H9 (cell line): ENCODE results near the gene IRF1. TPM values are rescaled to one million over a fixed set of nuclear protein-coding genes. Genes with fewer than 3 reads are reported as not detected.

Experiments used
- DNase-seq: peaks from one replicate; pipeline ENCODE4 v3.0.0-alpha.2; 2017
- H2AFZ ChIP-seq: one replicate; pipeline ENCODE4 v1.6.1; 2013; ENCODE audit warnings: mild to moderate bottlenecking, low read length, control low read depth, moderate library complexity
- H2AK5ac ChIP-seq: 2 replicates; pipeline ENCODE4 v1.6.1; 2013; ENCODE audit warnings: low read length, control low read depth, mixed read lengths; ENCODE audit not compliant: insufficient read length
- H2BK120ac ChIP-seq: one replicate; pipeline ENCODE4 v1.6.1; 2013; ENCODE audit warnings: low read depth, mild to moderate bottlenecking, low read length, control low read depth, inconsistent platforms; ENCODE audit not compliant: poor library complexity, severe bottlenecking
- H2BK12ac ChIP-seq: 2 replicates; pipeline ENCODE4 v1.6.1; 2013; ENCODE audit warnings: low read length, control low read depth, mixed read lengths, low read depth; ENCODE audit not compliant: insufficient read length
- H2BK15ac ChIP-seq: 2 replicates; pipeline ENCODE4 v1.6.1; 2013; ENCODE audit warnings: low read depth, low read length, control low read depth
- H2BK20ac ChIP-seq: one replicate; pipeline ENCODE4 v1.6.1; 2013; ENCODE audit warnings: low read depth, mild to moderate bottlenecking, low read length, control low read depth, inconsistent platforms; ENCODE audit not compliant: poor library complexity, severe bottlenecking
- H2BK5ac ChIP-seq: 2 replicates; pipeline ENCODE4 v1.6.1; 2013; ENCODE audit warnings: low read length, control low read depth, mixed read lengths; ENCODE audit not compliant: insufficient read length
- H3K14ac ChIP-seq: 2 replicates; pipeline ENCODE4 v1.6.1; 2013; ENCODE audit warnings: low read length, control low read depth; ENCODE audit not compliant: insufficient read depth
- H3K18ac ChIP-seq: 2 replicates; pipeline ENCODE4 v1.6.1; 2013; ENCODE audit warnings: low read depth, mild to moderate bottlenecking, mixed read lengths, low read length, control low read depth; ENCODE audit not compliant: insufficient read length
- H3K23ac ChIP-seq: 2 replicates; pipeline ENCODE4 v1.6.1; 2013; ENCODE audit warnings: low read length, control low read depth, mixed read lengths, low read depth; ENCODE audit not compliant: insufficient read length
- H3K23me2 ChIP-seq: 2 replicates; pipeline ENCODE4 v1.6.1; 2013; ENCODE audit warnings: low read depth, mild to moderate bottlenecking, mixed read lengths, low read length, control low read depth; ENCODE audit not compliant: insufficient read length, poor library complexity, severe bottlenecking
- H3K27ac ChIP-seq: 2 replicates; pipeline ENCODE4 v1.5.1; 2013; ENCODE audit warnings: low read length, control low read depth, mixed read lengths, low read depth; ENCODE audit not compliant: insufficient read length
- H3K27me3 ChIP-seq: 2 replicates; pipeline ENCODE4 v1.6.1; 2013; ENCODE audit warnings: low read length, control low read depth, inconsistent platforms; ENCODE audit not compliant: insufficient read depth
- H3K4ac ChIP-seq: 2 replicates; pipeline ENCODE4 v1.6.1; 2013; ENCODE audit warnings: low read depth, mild to moderate bottlenecking, control low read depth, inconsistent platforms, low read length, moderate library complexity
- H3K4me1 ChIP-seq: 2 replicates; pipeline ENCODE4 v1.6.1; 2013; ENCODE audit warnings: low read length, control low read depth, inconsistent platforms; ENCODE audit not compliant: insufficient read depth
- H3K4me2 ChIP-seq: 2 replicates; pipeline ENCODE4 v1.6.1; 2013; ENCODE audit warnings: low read length, control low read depth, mixed read lengths; ENCODE audit not compliant: insufficient read length, insufficient read depth
- H3K56ac ChIP-seq: 2 replicates; pipeline ENCODE4 v1.6.1; 2013; ENCODE audit warnings: low read depth, mild to moderate bottlenecking, mixed read lengths, low read length, control low read depth; ENCODE audit not compliant: insufficient read length
- H3K79me1 ChIP-seq: 2 replicates; pipeline ENCODE4 v1.6.1; 2013; ENCODE audit warnings: low read depth, mild to moderate bottlenecking, moderate library complexity, low read length, control low read depth, inconsistent platforms; ENCODE audit not compliant: insufficient read depth, poor library complexity, severe bottlenecking
- H3K79me2 ChIP-seq: 2 replicates; pipeline ENCODE4 v1.6.1; 2013; ENCODE audit warnings: low read length, control low read depth, inconsistent platforms; ENCODE audit not compliant: insufficient read depth
- H3K9ac ChIP-seq: 2 replicates; pipeline ENCODE4 v1.6.1; 2013; ENCODE audit warnings: low read length, control low read depth, mixed read lengths; ENCODE audit not compliant: insufficient read length; ENCODE audit errors: extremely low read depth
- H3K9me3 ChIP-seq: one replicate; pipeline ENCODE4 v1.6.1; 2013; ENCODE audit warnings: low read depth, low read length, inconsistent platforms; ENCODE audit not compliant: control insufficient read depth
- H3T11ph ChIP-seq: one replicate; pipeline ENCODE4 v1.6.1; 2013; ENCODE audit warnings: mild to moderate bottlenecking, low read length, control low read depth, inconsistent platforms
- H4K20me1 ChIP-seq: one replicate; pipeline ENCODE4 v1.6.1; 2013; ENCODE audit not compliant: control insufficient read depth, insufficient read length, insufficient read depth
- H4K5ac ChIP-seq: 2 replicates; pipeline ENCODE4 v1.6.1; 2013; ENCODE audit warnings: low read depth, mild to moderate bottlenecking, mixed read lengths, low read length, control low read depth; ENCODE audit not compliant: insufficient read length
- H4K8ac ChIP-seq: replicated peaks from 2 replicates; pipeline ENCODE4 v1.6.1; 2013; ENCODE audit warnings: low read length, control low read depth, mixed read lengths, low read depth; ENCODE audit not compliant: insufficient read length
- H4K91ac ChIP-seq: 2 replicates; pipeline ENCODE4 v1.6.1; 2013; ENCODE audit warnings: low read depth, mild to moderate bottlenecking, moderate library complexity, mixed read lengths, low read length, control low read depth; ENCODE audit not compliant: insufficient read length
- H3K27ac Mint-ChIP-seq, 3 experiments: 2 replicates in 2 of 3; 3 replicates in 1 of 3; pipeline ENCODE4 v1.8.0; 2020 to 2021; ENCODE audit warnings: mixed read lengths in 3 of 3, mild to moderate bottlenecking in 1 of 3, moderate library complexity in 1 of 3
- H3K27me3 Mint-ChIP-seq: 2 replicates; pipeline ENCODE4 v1.8.0; 2021; ENCODE audit warnings: low read depth, mild to moderate bottlenecking, moderate library complexity, mixed read lengths
- H3K36me3 Mint-ChIP-seq, 3 experiments: 2 replicates in 2 of 3; 3 replicates in 1 of 3; pipeline ENCODE4 v1.8.0; 2020 to 2021; ENCODE audit warnings: low read depth in 3 of 3, mixed read lengths in 3 of 3; ENCODE audit not compliant: insufficient read depth in 1 of 3
- H3K4me1 Mint-ChIP-seq, 2 experiments: 2 replicates each; pipeline ENCODE4 v1.8.0; 2020; ENCODE audit warnings: mixed read lengths in 2 of 2
- H3K4me3 Mint-ChIP-seq, 2 experiments: 2 replicates in 1 of 2; 3 replicates in 1 of 2; pipeline ENCODE4 v1.8.0; 2020 to 2021; ENCODE audit warnings: mild to moderate bottlenecking in 2 of 2, mixed read lengths in 2 of 2, moderate library complexity in 1 of 2
- H3K9me3 Mint-ChIP-seq, 2 experiments: 2 replicates in 1 of 2; 3 replicates in 1 of 2; pipeline ENCODE4 v1.8.0; 2020; ENCODE audit warnings: mild to moderate bottlenecking in 2 of 2, mixed read lengths in 2 of 2, moderate library complexity in 1 of 2
- CTCF ChIP-seq: fragments of 200-600 bp; sonication (generic); conservative IDR thresholded peaks from 3 replicates; pipeline ENCODE4 v1.8.0; 2021; ENCODE audit warnings: antibody characterized with exemption, mild to moderate bottlenecking
- WGBS: extraction: QIAGEN DNeasy Blood & Tissue Kit; methylation state at CpG from one replicate; pipeline ENCODE4 v1.1.7; 2013; ENCODE audit warnings: missing lambda C conversion rate, low lambda C conversion rate, mixed read lengths; ENCODE audit not compliant: insufficient read length; ENCODE audit errors: extremely low coverage; 5-methylcytosine and 5-hydroxymethylcytosine counted together
- total RNA-seq: library from RNA; stranded (reverse); gene quantifications from 2 replicates; pipeline ENCODE4 v1.2.1, GENCODE V29; 2021

Gene IRF1
- total RNA-seq, 1 experiment from 2014 or later: 8.7 TPM

- Histone ChIP-seq H3K27ac (no peak overlapping the region), H3K4me2 (no peak overlapping the region), H2BK120ac (no peak overlapping the region), H4K5ac (no peak overlapping the region), H3K18ac (no peak overlapping the region), H3K23ac (no peak overlapping the region), H3T11ph (no peak overlapping the region), H2BK5ac (no peak overlapping the region), H3K4me1 (peaks cover 3% of the 10 kb centered on the region; the same call in 1 of the 2 replicates), H3K79me1 (no peaks in the 10 kb centered on the region), H3K27me3 (no peaks in the 10 kb centered on the region), H3K56ac (no peak overlapping the region), H3K14ac (no peak overlapping the region), H3K79me2 (no peaks in the 10 kb centered on the region), H3K4ac (no peak overlapping the region), H2BK20ac (no peak overlapping the region), H3K9me3 (no peaks in the 10 kb centered on the region), H4K20me1 (no peaks in the 10 kb centered on the region), H4K91ac (no peak overlapping the region), H3K9ac (no peak overlapping the region), H2AK5ac (no peak overlapping the region), H3K23me2 (no peaks in the 10 kb centered on the region), H2BK15ac (no peak overlapping the region), H2BK12ac (no peak overlapping the region), H4K8ac (no peak overlapping the region), H2AFZ (no peak overlapping the region)
- no peak overlapping the region for H3K27ac Mint-ChIP-seq
- H3K4me3 Mint-ChIP-seq: no peak overlapping the region
- peaks cover 6% of the 10 kb centered on the region for H3K27me3 Mint-ChIP-seq
- peaks cover 5 to 11% of the 10 kb centered on the region in 2 experiments for H3K9me3 Mint-ChIP-seq
- peaks cover 21 to 23% of the 10 kb centered on the region in 2 experiments for H3K4me1 Mint-ChIP-seq
- H3K36me3 Mint-ChIP-seq: peaks cover 0 to 7% (median 1%) of the 10 kb centered on the region in 3 experiments; a peak in 4 of 7 replicates
- no CpG with 5 or more reads among the region's 4 CpGs for WGBS
- TF ChIP-seq CTCF: no peak
- DNase-seq: no peak
Observed at GRCh38 chr5:132470010-132470392, 20.6 kb downstream of the IRF1 start.
